Stomach (tissue), 4 donors: ENCODE data around the gene NEURL1B.

Source experiments
- POLR2A ChIP-seq, 4 donors: fragments of 450-650 bp; IDR thresholded peaks; one replicate each; pipeline ENCODE4 v1.6.1; 2016; ENCODE audit warnings: antibody characterized with exemption in 4 of 4, control low read depth in 2 of 4, mild to moderate bottlenecking in 1 of 4, moderate library complexity in 1 of 4
- POLR2AphosphoS5 ChIP-seq, 3 donors: sonication (generic); formaldehyde crosslinking; IDR thresholded peaks; one replicate each; pipeline ENCODE4 v1.6.1; 2016; ENCODE audit warnings: antibody characterized with exemption in 3 of 3
- TF ChIP-seq, protein P1 (sequence below), 7 experiments: fragments of 450-650 bp in 4 of 7; fragments of 200-600 bp in 3 of 7; sonication (generic) in 3 of 7; IDR thresholded peaks; one replicate each; pipeline ENCODE4 v1.5.1; 2016 to 2019; ENCODE audit warnings: antibody characterized with exemption in 7 of 7, control low read depth in 2 of 7, mild to moderate bottlenecking in 1 of 7

DNA sequence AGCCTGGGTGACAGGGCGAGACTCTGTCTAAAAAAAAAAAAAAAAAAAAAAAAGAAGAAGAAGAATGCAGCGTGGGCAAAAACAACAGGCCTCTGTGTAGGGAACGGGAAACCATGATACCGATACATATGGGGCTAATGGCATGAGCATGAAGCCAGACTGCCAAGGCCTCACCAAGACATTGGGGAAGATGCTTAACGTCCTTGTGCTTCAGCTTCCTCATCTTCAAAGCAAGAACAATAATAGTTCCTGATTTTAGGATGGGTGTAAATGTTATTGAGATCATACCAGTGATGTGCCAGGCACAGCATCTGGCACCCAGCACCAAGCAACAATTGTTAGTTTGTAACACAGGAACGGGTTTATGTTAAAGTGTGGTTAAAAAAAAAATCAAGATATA is 51.4 kb downstream of the NEURL1B start:
- TF ChIP-seq POLR2AphosphoS5 (IDR thresholded peaks at IDR 0.05) (no peak), POLR2A (IDR thresholded peaks at IDR 0.05) (no peak)
- TF ChIP-seq, protein P1, sequence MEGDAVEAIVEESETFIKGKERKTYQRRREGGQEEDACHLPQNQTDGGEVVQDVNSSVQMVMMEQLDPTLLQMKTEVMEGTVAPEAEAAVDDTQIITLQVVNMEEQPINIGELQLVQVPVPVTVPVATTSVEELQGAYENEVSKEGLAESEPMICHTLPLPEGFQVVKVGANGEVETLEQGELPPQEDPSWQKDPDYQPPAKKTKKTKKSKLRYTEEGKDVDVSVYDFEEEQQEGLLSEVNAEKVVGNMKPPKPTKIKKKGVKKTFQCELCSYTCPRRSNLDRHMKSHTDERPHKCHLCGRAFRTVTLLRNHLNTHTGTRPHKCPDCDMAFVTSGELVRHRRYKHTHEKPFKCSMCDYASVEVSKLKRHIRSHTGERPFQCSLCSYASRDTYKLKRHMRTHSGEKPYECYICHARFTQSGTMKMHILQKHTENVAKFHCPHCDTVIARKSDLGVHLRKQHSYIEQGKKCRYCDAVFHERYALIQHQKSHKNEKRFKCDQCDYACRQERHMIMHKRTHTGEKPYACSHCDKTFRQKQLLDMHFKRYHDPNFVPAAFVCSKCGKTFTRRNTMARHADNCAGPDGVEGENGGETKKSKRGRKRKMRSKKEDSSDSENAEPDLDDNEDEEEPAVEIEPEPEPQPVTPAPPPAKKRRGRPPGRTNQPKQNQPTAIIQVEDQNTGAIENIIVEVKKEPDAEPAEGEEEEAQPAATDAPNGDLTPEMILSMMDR (IDR thresholded peaks at IDR 0.05): no peak
